ENCODE results near the gene PRRT1.

The PRRT1 gene

DNA sequence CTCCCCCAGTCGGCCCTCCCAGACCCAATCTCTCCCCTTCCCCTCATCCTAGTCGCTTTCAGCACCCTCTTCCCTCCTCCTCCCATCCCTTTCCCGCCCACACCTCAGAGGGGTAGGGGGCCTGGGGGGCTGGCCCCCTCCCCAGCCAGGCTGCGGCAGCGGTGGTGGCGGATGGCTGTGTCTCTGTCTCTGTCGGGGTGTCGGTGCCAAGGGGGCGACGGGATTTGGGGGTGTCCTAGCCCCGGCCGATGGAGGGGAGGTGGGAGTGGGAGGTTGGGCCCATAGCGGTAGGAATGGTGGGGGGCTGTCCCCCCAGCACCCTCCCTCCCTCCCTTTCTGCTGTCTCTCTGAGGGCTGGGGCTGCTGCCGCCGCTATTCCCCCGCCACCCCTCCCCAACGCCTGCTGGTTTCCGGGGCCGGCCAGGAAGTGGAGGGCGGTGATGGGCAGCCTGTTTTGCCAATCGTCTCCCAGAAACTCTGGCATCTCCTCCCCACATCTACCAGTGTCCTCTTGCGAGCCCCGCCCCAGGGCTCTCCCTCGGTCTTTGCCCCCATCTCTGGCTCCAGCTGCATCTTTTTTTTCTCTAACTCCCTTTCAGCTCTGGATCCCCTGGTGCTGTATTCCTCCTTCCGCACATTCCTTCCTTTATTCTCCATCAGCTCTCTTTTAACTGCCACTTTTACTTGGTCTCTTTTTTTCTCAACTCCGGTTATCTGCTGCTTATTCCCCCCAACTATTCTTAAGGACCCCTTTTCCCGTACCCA, 24.2 kb upstream of the PRRT1 start, which contains the start of gene AGPAT1:
AGPAT1 (minus strand) TSS at position 374 of the 765 bp plus-strand sequence. CDS start 4,588 bp downstream, outside the sequence.
- TF ChIP-seq, protein P1, sequence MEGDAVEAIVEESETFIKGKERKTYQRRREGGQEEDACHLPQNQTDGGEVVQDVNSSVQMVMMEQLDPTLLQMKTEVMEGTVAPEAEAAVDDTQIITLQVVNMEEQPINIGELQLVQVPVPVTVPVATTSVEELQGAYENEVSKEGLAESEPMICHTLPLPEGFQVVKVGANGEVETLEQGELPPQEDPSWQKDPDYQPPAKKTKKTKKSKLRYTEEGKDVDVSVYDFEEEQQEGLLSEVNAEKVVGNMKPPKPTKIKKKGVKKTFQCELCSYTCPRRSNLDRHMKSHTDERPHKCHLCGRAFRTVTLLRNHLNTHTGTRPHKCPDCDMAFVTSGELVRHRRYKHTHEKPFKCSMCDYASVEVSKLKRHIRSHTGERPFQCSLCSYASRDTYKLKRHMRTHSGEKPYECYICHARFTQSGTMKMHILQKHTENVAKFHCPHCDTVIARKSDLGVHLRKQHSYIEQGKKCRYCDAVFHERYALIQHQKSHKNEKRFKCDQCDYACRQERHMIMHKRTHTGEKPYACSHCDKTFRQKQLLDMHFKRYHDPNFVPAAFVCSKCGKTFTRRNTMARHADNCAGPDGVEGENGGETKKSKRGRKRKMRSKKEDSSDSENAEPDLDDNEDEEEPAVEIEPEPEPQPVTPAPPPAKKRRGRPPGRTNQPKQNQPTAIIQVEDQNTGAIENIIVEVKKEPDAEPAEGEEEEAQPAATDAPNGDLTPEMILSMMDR (IDR thresholded peaks at IDR 0.05; ENCODE audit: borderline replicate concordance, insufficient read depth, low read depth, low read length): no peak
- peak within 1 kb of the TSS; percentile 68 for H3K4me3 ChIP-seq (ENCODE audit: low read depth, low read length)

GRCh38 chr6:32175322-32175710, 23.6 kb upstream of the PRRT1 start:
- peak overlapping the region; percentile 68 for H3K4me3 ChIP-seq (ENCODE audit: low read depth, low read length)

GRCh38 chr6:32174416-32174815, 22.7 kb upstream of the PRRT1 start:
- H3K4me3 ChIP-seq (ENCODE audit: low read depth, low read length): no peak overlapping the region
- TF ChIP-seq, protein P1 (IDR thresholded peaks at IDR 0.05; ENCODE audit: borderline replicate concordance, insufficient read depth, low read depth, low read length): no peak

More at GRCh38 chr6:32175322-32175710, 23.6 kb upstream of the PRRT1 start:
- TF ChIP-seq, protein P1 (IDR thresholded peaks at IDR 0.05; ENCODE audit: borderline replicate concordance, insufficient read depth, low read depth, low read length): no peak

- TF ChIP-seq, protein P1 (IDR thresholded peaks at IDR 0.05; ENCODE audit: borderline replicate concordance, insufficient read depth, low read depth, low read length): no peak
These were observed 21.4 kb upstream of the PRRT1 start for GRCh38 chr6:32173051-32173727.

GRCh38 chr6:32171234-32171633, 19.5 kb upstream of the PRRT1 start:
- no peak overlapping the region for H3K4me3 ChIP-seq (ENCODE audit: low read depth, low read length)
- TF ChIP-seq, protein P1 (IDR thresholded peaks at IDR 0.05; ENCODE audit: borderline replicate concordance, insufficient read depth, low read depth, low read length): no peak

More at GRCh38 chr6:32173051-32173727, 21.4 kb upstream of the PRRT1 start:
- no peak overlapping the region for H3K4me3 ChIP-seq (ENCODE audit: low read depth, low read length)

DNA sequence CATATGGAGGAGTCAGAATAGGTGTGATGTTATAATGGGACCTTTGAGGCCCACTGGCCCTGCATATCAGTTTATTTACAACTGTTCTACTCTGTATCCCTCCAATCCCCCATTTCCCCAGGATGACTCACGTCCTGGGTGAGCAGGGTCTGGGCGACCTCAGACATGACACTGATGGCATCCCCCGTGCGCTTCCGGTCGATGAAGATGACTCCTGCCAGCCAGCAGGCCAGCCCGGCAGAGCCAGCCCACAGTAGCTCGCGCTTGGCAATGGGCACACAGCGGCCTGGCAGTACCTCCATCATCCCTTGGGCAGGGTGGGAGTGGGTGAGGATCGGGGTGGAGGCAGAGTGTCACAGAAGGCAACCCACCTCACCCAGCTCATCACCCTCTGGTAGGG, 18.6 kb upstream of the PRRT1 start:
- H3K4me3 ChIP-seq (ENCODE audit: low read depth, low read length): no peak overlapping the region
- TF ChIP-seq, protein P1 (IDR thresholded peaks at IDR 0.05; ENCODE audit: borderline replicate concordance, insufficient read depth, low read depth, low read length): no peak
